ENCODE results near the gene TMEM125.

TMEM125 gene

GRCh38 chr1:43250351-43250761 is 19.4 kb upstream of the TMEM125 start:
- no peak for DNase-seq

GRCh38 chr1:43251024-43251423 is 18.8 kb upstream of the TMEM125 start:
- DNase-seq, result no peak

- no peak for DNase-seq
Observed at GRCh38 chr1:43252225-43252624, 17.6 kb upstream of the TMEM125 start.

GRCh38 chr1:43253173-43253572 is 16.6 kb upstream of the TMEM125 start:
- no peak for DNase-seq

- DNase-seq, result no peak
Observed at GRCh38 chr1:43253876-43254275, 15.9 kb upstream of the TMEM125 start.

- DNase-seq, result no peak
Observed at GRCh38 chr1:43255438-43256210, 14.2 kb upstream of the TMEM125 start.

- no peak for DNase-seq
Observed at GRCh38 chr1:43256675-43257570, 12.9 kb upstream of the TMEM125 start.

- no peak for DNase-seq
Observed at GRCh38 chr1:43258370-43258769, 11.4 kb upstream of the TMEM125 start.

GRCh38 chr1:43265431-43265830 is 4.4 kb upstream of the TMEM125 start:
- no peak for DNase-seq

- no peak for DNase-seq
Observed at GRCh38 chr1:43266881-43267280, 2.9 kb upstream of the TMEM125 start.

- DNase-seq, result no peak
Observed at GRCh38 chr1:43267291-43267805, 2.4 kb upstream of the TMEM125 start.

- no peak for DNase-seq
Observed at GRCh38 chr1:43267818-43268425, 1.9 kb upstream of the TMEM125 start.

- no peak for DNase-seq
Observed at GRCh38 chr1:43270421-43271095, 775 bp downstream of the TMEM125 start.

- DNase-seq, result no peak
Observed at GRCh38 chr1:43271186-43272118, 1.7 kb downstream of the TMEM125 start.

GRCh38 chr1:43272161-43272560 is 2.4 kb downstream of the TMEM125 start:
- no peak for DNase-seq

- no peak for DNase-seq
Observed at GRCh38 chr1:43272576-43273571, 3.1 kb downstream of the TMEM125 start.

- no peak for DNase-seq
Observed at GRCh38 chr1:43273708-43274107, 3.9 kb downstream of the TMEM125 start.

- DNase-seq, result no peak
Observed at GRCh38 chr1:43274125-43274803, 4.5 kb downstream of the TMEM125 start.

- no peak for DNase-seq
Observed at GRCh38 chr1:43274804-43275180, 5.0 kb downstream of the TMEM125 start.

Data from NCI-H1417 treated with DMSO at 0.1 percent for 48 hours (cell line).